GM23248 (cell line): ENCODE data around the gene PKP3. TPM values are rescaled to one million over a fixed set of nuclear protein-coding genes. Genes with fewer than 3 reads are reported as not detected.

Experiments used
- DNase-seq: peaks from one replicate; pipeline ENCODE4 v3.0.0-alpha.2; 2015
- H2AFZ ChIP-seq: fragments of 200-600 bp; sonication (generic); 2 replicates; pipeline ENCODE4 v1.6.1; 2016; ENCODE audit warnings: antibody characterized with exemption
- H3F3A ChIP-seq: fragments of 200-600 bp; sonication (generic); 2 replicates; pipeline ENCODE4 v1.6.1; 2016; ENCODE audit warnings: mild to moderate bottlenecking, antibody characterized with exemption, mixed run types; ENCODE audit not compliant: insufficient read depth
- H3K27ac ChIP-seq: fragments of 200-600 bp; sonication (generic); 2 replicates; pipeline ENCODE4 v1.5.1; 2016; ENCODE audit warnings: mild to moderate bottlenecking
- H3K27me3 ChIP-seq: fragments of 200-600 bp; sonication (generic); replicated peaks from 2 replicates; pipeline ENCODE4 v1.6.1; 2016; ENCODE audit warnings: mild to moderate bottlenecking; ENCODE audit not compliant: insufficient read depth
- H3K36me3 ChIP-seq: fragments of 200-600 bp; sonication (generic); 2 replicates; pipeline ENCODE4 v1.6.1; 2016; ENCODE audit warnings: low read depth, mild to moderate bottlenecking
- H3K4me1 ChIP-seq: fragments of 200-600 bp; sonication (generic); 2 replicates; pipeline ENCODE4 v1.6.1; 2016; ENCODE audit warnings: mild to moderate bottlenecking; ENCODE audit not compliant: insufficient read depth
- H3K4me2 ChIP-seq: fragments of 200-600 bp; sonication (generic); one replicate; pipeline ENCODE4 v1.6.1; 2016; ENCODE audit warnings: mild to moderate bottlenecking; ENCODE audit not compliant: unreplicated experiment
- H3K4me3 ChIP-seq: fragments of 200-600 bp; sonication (generic); 2 replicates; pipeline ENCODE4 v1.5.1; 2016; ENCODE audit warnings: mild to moderate bottlenecking
- H3K79me2 ChIP-seq: fragments of 200-600 bp; sonication (generic); 2 replicates; pipeline ENCODE4 v1.6.1; 2016; ENCODE audit warnings: mild to moderate bottlenecking; ENCODE audit not compliant: insufficient read depth
- H3K9ac ChIP-seq: fragments of 200-600 bp; sonication (generic); 2 replicates; pipeline ENCODE4 v1.6.1; 2016; ENCODE audit warnings: mild to moderate bottlenecking
- H3K9me2 ChIP-seq: fragments of 200-600 bp; sonication (generic); 2 replicates; pipeline ENCODE4 v1.6.1; 2016; ENCODE audit warnings: mixed run types, mild to moderate bottlenecking, moderate library complexity; ENCODE audit not compliant: insufficient read depth
- H3K9me3 ChIP-seq: fragments of 200-600 bp; sonication (generic); one replicate; pipeline ENCODE4 v1.6.1; 2017; ENCODE audit warnings: low read depth
- H4K20me1 ChIP-seq: fragments of 200-600 bp; sonication (generic); 2 replicates; pipeline ENCODE4 v1.6.0; 2016; ENCODE audit not compliant: insufficient read depth
- EZH2 ChIP-seq: fragments of 200-600 bp; sonication (generic); IDR thresholded peaks from 2 replicates; pipeline ENCODE4 v1.6.1; 2018; ENCODE audit warnings: antibody characterized with exemption, mild to moderate bottlenecking; ENCODE audit not compliant: insufficient read depth, poor library complexity, severe bottlenecking
- EZH2phosphoT487 ChIP-seq: fragments of 200-600 bp; sonication (generic); IDR thresholded peaks from 2 replicates; pipeline ENCODE4 v1.6.1; 2018; ENCODE audit warnings: antibody characterized with exemption, moderate library complexity, mild to moderate bottlenecking, low read depth; ENCODE audit not compliant: insufficient read depth
- WGBS, 2 experiments: methylation state at CpG; one replicate each; pipeline ENCODE4 v1.1.6; 2015 to 2017; ENCODE audit warnings: low lambda C conversion rate in 2 of 2, low coverage in 1 of 2; ENCODE audit errors: missing lambda C conversion rate in 2 of 2; 5-methylcytosine and 5-hydroxymethylcytosine counted together
- in situ Hi-C: fragments of 300-500 bp; cut with MboI; formaldehyde crosslinking; loops from 2 replicates; pipeline ENCODE4 v1.15.0; 2020
- polyA plus RNA-seq: library from polyadenylated mRNA; unstranded; fragments of >200 nt; fragmentation: Nextera tagmentation; extraction: Ambion mirVana; gene quantifications from 2 replicates; pipeline ENCODE4 v1.2.1, GENCODE V29; 2016
- total RNA-seq: library from RNA; depleted of rRNA; stranded (reverse); fragments of >200 nt; shearing (Covaris generic); gene quantifications from 2 replicates; pipeline ENCODE4 v1.2.3, GENCODE V29; 2014

The PKP3 gene
- total and polyA plus RNA-seq, 2 experiments from 2014 or later, result 1.2 to 2.2 TPM

DNA sequence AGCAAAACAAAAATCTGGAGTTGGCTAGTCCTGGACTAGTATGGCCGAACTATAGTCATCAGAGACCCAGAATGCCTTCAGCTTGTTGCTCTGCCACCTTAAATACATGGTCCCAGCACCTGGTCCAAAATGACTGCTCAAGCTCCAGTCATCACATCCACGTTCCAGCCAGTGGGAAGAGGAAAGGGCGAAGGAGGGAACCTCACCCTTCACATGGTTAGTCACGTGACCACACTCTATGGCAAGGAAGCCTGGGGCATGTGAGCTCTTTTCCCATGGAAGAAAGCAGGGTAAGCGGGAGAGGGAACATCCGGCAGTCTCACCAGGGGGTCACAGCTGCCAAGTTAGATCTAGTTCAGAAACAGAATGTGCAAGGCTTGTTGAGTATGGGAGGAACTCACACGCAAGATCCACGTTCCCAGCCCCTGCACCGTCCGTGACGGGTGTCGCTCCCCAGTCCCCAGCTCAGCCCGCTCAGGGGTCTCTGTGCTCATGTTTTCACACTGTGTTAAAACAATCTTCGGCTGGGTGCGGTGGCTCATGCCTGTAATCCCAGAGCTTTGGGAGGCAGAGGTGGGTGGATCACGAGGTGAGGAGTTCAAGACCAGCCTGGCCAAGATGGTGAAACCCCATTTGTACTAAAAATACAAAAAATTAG, 49.7 kb downstream of the PKP3 start:
- Histone ChIP-seq H3K79me2 (peaks cover under 1% of the 10 kb centered on the region; the same call in 1 of the 2 replicates), H2AFZ (peak overlapping the region; percentile 83), H3K27ac (no peak overlapping the region), H3F3A (peaks cover 12% of the 10 kb centered on the region; the same call in 1 of the 2 replicates), H3K36me3 (no peaks in the 10 kb centered on the region), H3K4me1 (peaks cover 12% of the 10 kb centered on the region), H3K4me3 (no peak overlapping the region), H3K9me3 (no peaks in the 10 kb centered on the region), H3K4me2 (peak overlapping the region; percentile 82), H3K9ac (peak overlapping the region; percentile 65; the same call in 1 of the 2 replicates), H3K9me2 (no peaks in the 10 kb centered on the region), H3K27me3 (peaks cover 2% of the 10 kb centered on the region; the same call in 1 of the 2 replicates), H4K20me1 (no peaks in the 10 kb centered on the region)
- in situ Hi-C loops, result no loop called here
- peak; percentile 76 for DNase-seq
- TF ChIP-seq EZH2phosphoT487, result no peak
- WGBS, 2 experiments, result 34 to 38% methylated on average over 16 of the region's 16 CpGs

DNA sequence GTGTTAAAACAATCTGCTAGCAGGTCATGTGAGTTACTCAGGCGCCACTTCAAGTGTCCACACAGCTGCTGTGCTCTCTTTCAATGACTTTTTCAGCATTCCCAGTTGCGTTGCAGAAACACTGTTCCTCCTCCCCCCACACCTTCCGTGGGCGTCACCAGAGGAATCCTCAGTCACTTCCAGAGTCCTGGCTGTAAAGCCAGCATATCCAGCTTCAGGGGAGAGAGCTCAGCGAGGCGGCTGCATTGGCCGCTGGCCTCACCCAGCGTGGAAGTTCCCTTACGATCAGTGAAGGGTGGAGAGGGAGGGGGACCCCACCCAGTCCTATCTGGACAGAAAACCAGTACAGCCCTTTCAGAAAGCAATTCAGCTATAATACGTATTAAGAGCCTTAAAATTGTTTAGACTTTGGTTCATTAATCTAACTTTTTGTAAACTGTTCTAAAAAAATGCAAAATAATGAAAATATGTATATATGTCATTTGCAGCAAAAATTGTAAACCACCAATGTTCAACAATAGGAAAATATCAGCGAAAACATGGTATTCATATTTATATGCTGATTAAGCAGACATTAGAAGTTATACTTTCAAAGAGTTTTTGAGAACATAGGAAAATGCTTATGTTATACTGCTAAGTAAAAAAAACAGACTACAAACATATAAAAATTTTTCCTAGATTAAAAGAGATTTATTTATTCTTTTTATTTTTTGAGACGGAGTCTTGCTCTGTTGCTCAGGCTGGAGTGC, 50.6 kb downstream of the PKP3 start:
- 11 to 13% methylated on average over 12 of the region's 12 CpGs for WGBS, 2 experiments
- peak overlapping the region; percentile 82 for H3K4me2 ChIP-seq
- H3F3A ChIP-seq, result peaks cover 20% of the 10 kb centered on the region; the same call in 1 of the 2 replicates
- TF ChIP-seq EZH2phosphoT487, result no peak
- no peak for TF ChIP-seq EZH2
- H3K4me3 ChIP-seq, result peak overlapping the region; percentile 60
- H3K36me3 ChIP-seq, result no peaks in the 10 kb centered on the region
- H3K27ac ChIP-seq, result 0 out of 2 replicates have a peak overlapping the region, but pooled peaks have one; percentile 27
- DNase-seq, result peak; percentile 77
- no peaks in the 10 kb centered on the region for H3K9me3 ChIP-seq
- peaks cover 2% of the 10 kb centered on the region; the same call in 1 of the 2 replicates for H3K27me3 ChIP-seq
- H4K20me1 ChIP-seq, result no peaks in the 10 kb centered on the region
- in situ Hi-C loops, result no loop called here
- peaks cover 9% of the 10 kb centered on the region for H3K79me2 ChIP-seq
- H3K9me2 ChIP-seq, result no peaks in the 10 kb centered on the region
- H3K4me1 ChIP-seq, result peaks cover 17% of the 10 kb centered on the region
- H2AFZ ChIP-seq, result peak overlapping the region; percentile 83
- peak overlapping the region; percentile 65 for H3K9ac ChIP-seq

DNA sequence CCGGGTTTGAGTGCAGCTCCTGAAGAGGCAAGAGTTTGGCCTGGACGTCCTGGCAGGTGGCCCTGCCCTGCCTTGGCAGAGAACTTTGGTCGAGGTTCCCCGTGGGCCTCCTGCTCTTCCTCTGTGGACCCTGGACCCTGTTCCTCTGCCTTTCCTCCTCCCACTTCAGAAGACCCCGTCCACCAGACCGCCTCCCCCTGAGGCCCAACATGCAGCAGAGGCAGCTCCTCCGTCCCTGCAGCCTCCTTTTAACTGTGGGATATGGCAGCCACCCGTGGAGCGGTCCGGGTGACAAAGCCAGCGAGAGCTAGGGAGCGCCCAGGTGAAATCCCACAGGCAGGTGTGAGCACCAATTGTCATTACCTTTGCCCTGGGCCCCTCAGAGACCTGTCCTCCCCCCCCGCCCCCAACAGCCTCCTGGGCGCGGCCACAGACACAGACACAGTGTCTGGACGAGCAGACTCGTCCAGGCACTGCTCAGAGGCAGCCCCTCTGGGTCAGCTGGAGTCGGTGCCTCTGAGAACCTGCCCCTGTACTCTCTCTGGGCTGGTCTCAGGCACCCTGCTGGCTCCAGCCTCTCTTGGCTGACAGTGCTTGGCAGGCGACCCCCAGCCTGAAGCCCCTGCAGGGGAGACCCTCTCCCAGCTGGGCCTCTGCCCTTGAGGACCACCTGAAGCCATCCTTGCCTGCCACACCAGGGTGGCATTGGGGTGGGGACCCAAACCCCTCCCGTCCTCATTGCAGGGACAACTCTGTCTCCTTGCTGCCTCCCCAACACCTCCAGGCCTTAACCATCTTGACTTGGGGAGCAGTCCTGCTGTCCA, 52.0 kb downstream of the PKP3 start:
- TF ChIP-seq EZH2phosphoT487 (no peak), EZH2 (no peak)
- WGBS, 2 experiments, result 65% methylated on average over 19 to 20 of the region's 20 CpGs
- Histone ChIP-seq H3K27me3 (0 out of 2 replicates have a peak, but pooled peaks cover 2% of the 10 kb centered on the region), H3K4me3 (no peak overlapping the region), H3K9ac (no peak overlapping the region), H3F3A (peaks cover 20% of the 10 kb centered on the region; the same call in 1 of the 2 replicates), H3K4me1 (peaks cover 17% of the 10 kb centered on the region), H4K20me1 (no peaks in the 10 kb centered on the region), H3K27ac (no peak overlapping the region), H3K36me3 (no peaks in the 10 kb centered on the region), H3K9me3 (no peaks in the 10 kb centered on the region), H3K79me2 (peaks cover 18% of the 10 kb centered on the region), H2AFZ (no peak overlapping the region), H3K4me2 (no peak overlapping the region), H3K9me2 (no peaks in the 10 kb centered on the region)
- in situ Hi-C loops, result no loop called here
- no peak for DNase-seq

DNA sequence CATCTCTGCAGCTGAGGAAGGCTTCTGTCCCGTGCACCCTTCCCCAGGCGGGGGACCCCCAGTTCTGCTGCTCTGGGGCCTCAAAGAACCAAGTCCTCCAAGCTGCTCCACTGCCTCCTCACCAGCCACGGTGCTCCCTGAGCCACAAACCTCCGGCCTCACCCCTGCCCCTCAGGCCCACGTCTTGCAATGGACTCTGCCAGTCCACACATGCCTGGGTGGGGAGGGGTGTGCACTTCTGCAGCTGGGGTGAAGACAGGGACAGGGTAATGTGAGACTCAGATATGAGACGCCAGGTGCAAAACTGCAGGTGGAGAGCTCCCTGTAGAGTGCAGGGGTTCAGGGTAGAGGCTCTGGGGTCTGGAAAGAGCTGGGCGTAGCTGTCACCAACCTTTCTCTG, 52.9 kb downstream of the PKP3 start:
- Histone ChIP-seq H3K27ac (no peak overlapping the region), H2AFZ (no peak overlapping the region), H3K4me1 (peaks cover 21% of the 10 kb centered on the region), H3K36me3 (no peaks in the 10 kb centered on the region), H3K4me3 (no peak overlapping the region), H3K9ac (no peak overlapping the region), H3K4me2 (no peak overlapping the region), H3F3A (peaks cover 20% of the 10 kb centered on the region; the same call in 1 of the 2 replicates), H3K9me2 (no peaks in the 10 kb centered on the region), H3K9me3 (no peaks in the 10 kb centered on the region), H4K20me1 (no peaks in the 10 kb centered on the region), H3K27me3 (0 out of 2 replicates have a peak, but pooled peaks cover 2% of the 10 kb centered on the region), H3K79me2 (peaks cover 27% of the 10 kb centered on the region)
- TF ChIP-seq EZH2phosphoT487 (no peak), EZH2 (no peak)
- in situ Hi-C loops, result no loop called here
- no peak for DNase-seq
- WGBS, 2 experiments, result 89 to 91% methylated on average over 7 of the region's 7 CpGs
